GM18909 (cell line): ENCODE data around the gene B4GALT5.

ENCODE experiments used
- ATAC-seq: cut with Tn5 transposase; IDR thresholded peaks from one replicate; pipeline ENCODE4 v1.9.1; 2021; ENCODE audit warnings: mild to moderate bottlenecking; ENCODE audit not compliant: unreplicated experiment, poor library complexity

The B4GALT5 gene

DNA sequence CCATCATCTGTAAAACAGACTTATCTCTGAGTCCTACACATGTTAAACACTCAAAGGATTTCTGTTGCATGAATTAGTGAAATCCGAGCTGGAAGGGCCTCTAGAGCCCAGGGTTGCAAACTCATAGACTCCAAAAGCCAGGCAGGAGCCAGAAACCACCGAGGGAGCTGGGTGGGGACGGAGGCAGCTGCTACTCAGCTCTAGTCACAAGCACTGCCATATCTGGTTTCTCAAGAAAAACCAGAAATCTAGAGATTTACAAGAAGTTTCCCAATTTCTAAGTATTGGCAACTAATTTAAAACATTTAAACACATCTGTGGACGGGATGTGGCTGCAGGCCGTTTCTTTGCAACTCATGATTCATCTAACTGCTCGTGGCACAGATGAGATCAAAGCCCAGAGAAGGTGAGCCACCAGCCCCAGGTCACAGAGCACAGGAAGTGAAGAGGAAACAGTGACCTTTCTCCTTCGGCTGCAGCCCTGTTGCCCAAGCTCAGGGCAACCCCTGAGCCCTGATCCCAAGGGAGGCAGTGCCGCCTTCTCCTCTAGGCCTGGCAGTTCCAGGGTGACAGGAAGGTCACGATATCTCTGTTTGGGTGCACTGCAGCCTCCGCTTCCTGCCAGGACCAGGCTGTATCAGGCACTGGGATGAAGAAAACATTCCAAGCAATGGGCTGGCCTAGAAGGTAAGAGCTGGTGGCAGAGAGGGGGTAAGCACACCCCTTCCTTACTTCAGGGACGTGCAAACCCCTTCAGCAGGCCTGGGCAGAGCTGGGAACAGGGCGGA is 119.3 kb downstream of the B4GALT5 start:
- ATAC-seq: no peak

DNA sequence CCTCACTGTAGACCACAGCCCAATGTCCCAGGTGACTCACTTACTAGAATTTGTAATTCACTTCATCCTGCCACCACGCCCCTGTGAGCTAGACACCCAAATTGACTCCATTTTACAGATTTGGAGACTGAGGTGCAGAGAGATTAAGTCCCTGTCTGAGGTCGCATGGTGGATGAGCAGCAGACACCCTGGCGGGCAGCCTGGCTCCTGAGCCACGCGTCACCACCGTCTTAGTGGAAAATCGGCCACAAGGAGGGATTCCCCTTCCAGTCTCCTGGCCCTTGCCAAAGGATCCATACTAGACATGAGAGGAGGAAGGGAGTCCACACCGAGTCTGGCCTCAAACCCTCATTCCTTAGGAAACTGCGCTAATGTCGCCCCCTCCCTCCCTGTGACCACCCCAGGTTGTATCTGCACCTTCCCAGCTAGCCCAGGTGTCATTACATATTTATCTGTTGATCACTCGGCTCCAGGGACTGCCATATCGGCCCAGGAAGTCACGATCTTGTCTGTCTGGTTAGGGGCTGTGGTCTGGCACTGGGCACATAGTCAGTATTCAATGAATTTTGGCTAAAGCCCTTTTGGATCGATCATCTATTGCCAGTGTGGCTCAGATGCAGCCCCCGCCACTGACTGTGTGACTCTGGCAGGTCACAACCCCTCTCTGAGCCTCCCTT is 120.1 kb downstream of the B4GALT5 start:
- ATAC-seq: no peak

DNA sequence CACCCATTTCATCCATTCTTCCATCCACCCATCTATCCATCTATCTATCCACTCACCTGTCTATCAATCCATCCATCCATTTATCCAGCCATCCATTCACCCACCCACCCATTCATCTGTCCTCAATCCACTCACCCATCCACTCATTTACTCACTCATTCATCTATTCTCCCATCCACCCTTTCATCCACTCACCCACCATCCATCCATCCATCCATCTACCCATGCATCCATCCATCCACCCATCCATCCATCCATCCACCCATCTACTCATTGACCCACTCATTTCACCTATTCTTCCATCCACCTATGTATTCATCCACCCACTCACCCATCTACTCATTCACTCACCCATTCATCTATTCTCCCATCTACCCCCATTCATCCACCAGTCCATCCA is 121.6 kb downstream of the B4GALT5 start:
- no peak for ATAC-seq

DNA sequence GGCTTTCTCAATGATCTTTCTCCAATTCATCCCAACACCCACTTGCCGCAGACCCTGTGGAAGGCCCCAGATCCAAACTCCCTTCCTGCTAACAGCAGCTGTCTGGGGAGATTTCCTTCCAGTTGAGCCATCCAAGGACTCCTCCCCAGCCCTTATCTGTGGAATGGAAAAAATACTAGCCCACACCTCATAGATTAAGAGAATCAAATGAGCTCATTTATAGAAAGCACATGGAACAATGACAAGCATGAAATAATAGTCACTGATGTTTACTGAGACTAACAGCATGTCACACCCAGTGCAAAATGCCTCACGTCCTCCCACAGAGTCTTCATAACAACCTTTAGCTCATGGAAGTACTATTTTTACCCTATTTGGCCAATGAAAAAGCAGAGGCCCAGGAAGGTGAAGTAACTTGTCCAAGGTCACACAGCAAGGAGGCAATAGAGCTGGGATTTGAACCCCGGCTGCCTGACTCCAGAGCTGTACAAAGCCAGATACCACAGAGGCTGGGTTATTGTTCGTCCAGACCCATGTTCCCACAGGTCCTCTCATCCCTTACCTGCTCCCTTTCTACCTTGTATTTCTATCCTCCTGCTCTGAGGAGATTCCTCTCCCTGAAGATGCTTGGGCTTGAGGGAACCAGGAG is 122.3 kb downstream of the B4GALT5 start:
- ATAC-seq: no peak

DNA sequence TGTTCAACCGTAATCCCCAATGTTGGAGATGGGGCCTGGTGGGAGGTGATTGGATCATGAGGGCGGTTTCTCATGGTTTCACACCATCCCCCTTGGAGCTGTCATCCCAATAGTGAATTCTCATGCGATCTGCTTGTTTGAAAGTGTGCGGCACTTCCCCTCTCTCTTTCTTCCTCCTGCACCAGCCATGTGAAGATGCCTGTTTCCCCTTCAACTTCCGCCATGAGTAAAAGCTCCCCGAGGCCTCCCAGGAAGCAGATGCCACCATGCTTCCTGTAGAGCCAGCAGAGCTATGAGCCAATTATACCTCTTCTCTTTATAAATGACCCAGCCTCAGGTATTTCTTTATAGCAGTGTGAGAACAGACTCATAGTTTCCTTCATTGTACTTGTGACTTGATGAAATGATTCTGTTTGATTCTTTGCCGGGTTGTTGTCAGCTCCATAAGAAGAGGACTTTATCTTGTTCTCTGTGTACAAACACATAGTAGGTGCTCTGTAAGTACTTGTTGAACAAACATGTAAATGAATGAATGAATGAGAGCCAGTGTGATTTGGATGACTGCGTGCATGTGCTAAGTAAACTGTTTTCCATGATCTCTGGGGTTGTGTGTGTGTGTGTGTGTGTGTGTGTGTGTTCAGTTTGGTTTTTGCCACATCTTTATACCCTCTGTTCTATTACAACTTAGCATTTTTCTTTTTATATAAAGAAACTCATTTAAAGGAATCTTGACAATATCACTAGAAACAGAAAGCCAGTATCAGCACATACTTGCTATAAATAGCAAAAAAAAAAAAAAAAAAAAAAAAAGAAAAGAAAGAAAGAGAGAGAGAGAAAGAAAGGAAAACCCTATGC is 123.3 kb downstream of the B4GALT5 start:
- ATAC-seq: no peak

DNA sequence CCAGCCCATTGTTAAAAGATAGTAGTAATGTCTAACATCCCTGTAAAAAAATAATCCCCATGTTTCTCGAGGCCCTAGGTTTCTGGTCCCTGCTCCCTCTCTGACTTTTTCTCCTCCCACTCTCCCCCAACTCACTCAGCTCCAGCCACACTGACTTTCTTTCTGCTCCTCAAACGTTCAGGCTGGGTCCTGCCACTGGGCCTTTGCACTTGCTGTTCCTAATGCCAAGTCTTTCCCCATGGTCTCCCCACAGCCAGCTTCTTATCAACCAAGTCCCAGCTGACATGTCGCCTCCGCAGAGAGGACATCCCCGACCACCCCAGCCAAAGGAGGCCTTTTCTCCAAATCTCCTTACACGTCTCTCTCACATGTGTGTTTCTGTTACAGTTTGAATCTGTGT is 123.9 kb downstream of the B4GALT5 start:
- ATAC-seq: no peak

DNA sequence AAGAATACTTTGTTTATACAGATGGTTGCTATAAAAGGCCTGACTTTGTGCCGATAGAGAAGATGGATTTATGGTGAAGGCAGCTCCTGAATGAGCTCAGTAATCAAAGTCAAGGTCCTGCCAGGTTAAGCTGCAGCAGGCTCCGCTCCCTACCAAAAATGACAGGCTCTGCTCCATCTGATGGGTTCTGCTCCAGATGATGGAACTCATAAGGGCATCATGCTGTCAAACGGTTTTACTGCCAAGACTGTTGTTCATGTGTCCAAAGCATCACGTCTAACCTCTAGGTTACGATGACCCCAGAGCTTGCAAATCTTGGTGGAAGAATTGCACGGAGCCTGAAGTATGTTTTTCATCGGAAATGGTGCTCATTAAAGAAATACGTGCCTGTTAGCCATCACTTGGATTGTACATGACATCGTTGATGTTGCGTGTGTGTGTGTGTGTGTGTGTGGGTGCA is 126.5 kb downstream of the B4GALT5 start:
- ATAC-seq: no peak

DNA sequence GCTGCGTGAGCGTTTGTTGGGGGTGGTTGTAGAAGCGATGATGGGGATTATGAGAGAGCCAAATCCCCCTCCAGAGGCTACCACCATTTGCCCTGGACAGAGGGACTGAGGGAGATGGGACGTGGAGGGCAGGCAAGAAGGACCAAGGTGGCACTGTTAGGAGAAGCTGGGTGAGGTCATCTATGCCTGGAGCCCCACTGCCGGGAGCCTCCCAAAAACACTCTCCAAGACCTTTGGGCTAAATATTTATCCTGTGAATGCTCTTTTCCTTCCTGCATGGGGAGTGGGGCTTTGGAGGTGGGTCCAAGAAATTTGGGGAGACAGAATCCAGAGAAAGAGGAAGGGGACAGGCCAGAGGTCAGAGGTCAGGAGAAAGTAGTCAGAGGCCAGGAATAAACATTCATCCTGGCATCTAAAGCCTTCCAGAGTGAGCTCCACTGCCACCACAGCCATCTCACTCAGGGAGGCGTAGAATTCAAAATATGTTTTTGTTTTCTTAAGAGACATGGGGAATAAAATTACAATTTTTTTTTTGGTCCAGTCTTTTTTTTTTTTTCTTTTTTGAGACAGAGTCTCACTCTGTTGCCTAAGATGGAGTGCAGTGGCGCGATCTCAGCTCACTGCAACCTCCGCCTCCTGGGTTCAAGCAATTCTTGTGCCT is 128.0 kb downstream of the B4GALT5 start:
- ATAC-seq: no peak

DNA sequence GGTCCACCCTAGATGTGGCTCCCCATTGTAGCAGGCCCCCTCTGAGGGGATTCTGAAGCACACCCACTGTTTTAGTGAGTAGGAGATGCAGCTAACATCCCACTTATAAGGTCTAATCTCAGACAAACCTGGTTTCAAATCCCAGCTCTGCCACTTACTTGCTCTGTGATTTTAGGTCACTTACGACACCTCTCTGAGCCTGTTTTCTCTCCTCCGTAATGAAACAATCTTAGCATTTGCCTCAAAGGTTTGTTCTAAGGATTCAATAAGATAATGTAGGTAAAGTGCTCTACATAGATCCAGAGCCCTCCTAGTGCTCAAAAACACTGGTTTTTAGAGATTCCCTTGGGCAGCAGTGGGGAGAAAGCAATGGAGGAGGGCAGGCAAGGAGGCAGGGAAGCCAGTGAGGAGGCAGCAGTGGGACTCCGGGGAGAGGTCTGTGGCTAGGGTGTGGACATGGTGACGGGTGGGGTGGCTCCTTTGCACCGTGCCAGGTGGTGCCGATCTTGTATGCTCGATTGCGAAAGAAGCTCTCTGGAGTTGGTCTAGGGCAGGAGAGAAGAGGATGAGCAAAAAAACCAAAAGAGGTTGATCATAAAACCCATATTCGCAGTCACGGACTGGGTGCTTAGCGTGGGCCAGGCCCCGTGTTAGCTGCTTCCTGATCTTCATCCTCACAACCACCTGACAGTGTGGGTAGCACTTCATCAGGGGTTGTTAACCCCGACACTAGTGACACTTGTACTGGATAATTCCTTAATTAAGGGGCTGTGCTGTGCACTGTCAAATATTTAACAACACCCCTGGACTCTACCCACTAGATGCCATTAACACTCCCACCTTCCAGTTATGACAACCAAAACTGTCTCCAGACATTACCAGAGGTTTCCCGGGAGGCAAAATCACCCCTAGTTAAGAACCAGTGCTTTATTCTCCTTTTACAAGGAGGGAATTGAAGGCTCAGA is 129.0 kb downstream of the B4GALT5 start:
- no peak for ATAC-seq

DNA sequence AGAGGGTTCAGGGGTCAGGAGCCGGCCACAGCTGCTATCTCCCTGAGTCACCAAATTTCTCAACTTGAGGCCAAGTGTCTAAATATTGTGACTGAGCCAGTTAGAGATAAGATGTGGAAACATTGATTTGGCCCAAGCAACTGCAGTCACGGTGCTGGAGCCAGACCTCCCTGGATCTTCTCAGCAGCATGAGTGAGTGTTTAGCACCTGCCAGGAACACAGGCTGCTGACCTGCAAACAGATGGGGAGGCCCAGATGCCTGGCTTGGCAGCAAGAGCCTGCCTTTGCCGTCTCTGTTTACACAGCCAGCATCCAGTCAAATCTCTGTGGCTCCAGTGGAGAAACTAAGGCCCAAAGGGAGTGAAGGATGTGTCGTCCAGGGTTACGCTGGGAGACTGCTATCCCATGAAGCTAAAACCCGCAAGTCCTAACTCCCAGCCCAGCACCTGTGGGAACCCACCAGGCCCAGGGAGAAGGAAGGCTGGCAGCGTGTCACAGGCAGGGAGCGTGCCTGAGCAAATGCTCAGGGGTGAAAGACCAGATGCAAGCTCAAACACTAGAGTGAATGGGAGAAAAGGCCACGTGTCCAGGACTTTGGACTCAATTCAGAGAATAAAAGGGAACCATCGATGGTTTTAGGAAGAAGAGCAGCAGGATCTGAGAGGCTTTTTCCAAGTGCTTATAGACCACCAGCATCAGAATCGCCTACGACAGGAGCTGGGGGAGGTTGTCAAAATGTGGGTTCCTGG is 129.8 kb downstream of the B4GALT5 start:
- no peak for ATAC-seq

DNA sequence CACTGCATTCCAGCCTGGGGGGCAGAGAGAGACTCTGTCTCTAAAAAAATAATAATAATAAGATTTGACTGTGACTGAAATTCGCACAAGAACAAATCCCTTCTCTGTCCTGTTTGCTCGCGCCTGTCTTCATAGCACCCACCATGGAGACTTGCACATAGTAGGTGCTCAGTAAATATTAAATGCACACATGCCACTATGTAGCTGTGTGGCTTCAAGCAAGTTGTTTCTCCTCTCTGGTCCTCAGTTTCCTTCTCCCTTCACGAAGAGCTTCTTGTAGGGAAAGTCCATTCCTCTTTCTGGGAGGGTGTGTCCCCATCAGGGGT is 130.4 kb downstream of the B4GALT5 start:
- ATAC-seq: no peak
